ENCODE measurements around the gene GNB1.

DNA sequence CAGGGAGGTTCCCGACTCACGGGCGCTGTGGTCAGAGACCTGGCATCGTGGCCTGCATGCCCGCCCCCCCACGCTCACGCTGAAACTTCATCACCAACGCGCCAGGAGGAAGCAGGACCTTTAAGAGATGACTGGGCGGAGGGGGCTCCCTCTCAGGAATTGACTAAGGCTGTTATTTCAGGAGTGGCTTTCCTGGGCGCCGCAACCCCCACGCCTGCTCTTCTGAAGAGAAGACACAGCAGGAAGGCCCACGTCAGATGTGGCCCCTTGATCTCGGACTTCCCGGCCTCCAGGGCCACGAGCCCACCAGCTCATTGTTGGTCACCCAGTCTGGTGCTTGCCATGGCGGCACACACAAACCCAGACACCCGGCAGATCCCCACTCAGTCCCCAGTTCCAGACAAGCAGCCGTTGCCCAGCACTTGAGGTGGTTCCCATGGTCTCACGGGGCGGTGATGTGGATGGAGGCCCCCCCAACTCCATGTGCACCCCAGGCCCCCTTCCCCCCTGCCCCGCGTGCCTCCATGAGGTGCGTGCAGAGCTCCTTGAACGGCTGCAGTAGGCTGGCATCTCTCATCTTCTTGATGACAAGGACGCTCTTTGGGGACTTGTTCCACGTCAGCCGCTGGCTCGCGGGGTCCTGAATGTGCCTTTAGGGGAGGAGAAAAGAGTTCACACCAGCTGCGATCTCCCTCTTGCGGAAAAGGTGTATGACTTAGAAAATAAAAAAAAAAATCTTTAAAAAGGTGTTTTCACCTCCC lies 134.0 kb downstream of the GNB1 start:
- TF ChIP-seq, protein P1, sequence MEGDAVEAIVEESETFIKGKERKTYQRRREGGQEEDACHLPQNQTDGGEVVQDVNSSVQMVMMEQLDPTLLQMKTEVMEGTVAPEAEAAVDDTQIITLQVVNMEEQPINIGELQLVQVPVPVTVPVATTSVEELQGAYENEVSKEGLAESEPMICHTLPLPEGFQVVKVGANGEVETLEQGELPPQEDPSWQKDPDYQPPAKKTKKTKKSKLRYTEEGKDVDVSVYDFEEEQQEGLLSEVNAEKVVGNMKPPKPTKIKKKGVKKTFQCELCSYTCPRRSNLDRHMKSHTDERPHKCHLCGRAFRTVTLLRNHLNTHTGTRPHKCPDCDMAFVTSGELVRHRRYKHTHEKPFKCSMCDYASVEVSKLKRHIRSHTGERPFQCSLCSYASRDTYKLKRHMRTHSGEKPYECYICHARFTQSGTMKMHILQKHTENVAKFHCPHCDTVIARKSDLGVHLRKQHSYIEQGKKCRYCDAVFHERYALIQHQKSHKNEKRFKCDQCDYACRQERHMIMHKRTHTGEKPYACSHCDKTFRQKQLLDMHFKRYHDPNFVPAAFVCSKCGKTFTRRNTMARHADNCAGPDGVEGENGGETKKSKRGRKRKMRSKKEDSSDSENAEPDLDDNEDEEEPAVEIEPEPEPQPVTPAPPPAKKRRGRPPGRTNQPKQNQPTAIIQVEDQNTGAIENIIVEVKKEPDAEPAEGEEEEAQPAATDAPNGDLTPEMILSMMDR (IDR thresholded peaks at IDR 0.05), result no peak
- TF ChIP-seq, protein P2, sequence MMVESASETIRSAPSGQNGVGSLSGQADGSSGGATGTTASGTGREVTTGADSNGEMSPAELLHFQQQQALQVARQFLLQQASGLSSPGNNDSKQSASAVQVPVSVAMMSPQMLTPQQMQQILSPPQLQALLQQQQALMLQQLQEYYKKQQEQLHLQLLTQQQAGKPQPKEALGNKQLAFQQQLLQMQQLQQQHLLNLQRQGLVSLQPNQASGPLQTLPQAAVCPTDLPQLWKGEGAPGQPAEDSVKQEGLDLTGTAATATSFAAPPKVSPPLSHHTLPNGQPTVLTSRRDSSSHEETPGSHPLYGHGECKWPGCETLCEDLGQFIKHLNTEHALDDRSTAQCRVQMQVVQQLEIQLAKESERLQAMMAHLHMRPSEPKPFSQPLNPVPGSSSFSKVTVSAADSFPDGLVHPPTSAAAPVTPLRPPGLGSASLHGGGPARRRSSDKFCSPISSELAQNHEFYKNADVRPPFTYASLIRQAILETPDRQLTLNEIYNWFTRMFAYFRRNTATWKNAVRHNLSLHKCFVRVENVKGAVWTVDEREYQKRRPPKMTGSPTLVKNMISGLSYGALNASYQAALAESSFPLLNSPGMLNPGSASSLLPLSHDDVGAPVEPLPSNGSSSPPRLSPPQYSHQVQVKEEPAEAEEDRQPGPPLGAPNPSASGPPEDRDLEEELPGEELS (CRISPR knock-in tag; IDR thresholded peaks at IDR 0.05), result no peak
- TF ChIP-seq ESRRA (CRISPR knock-in tag; IDR thresholded peaks at IDR 0.05; ENCODE audit: borderline replicate concordance) (no peak), HMGA2 (CRISPR knock-in tag; IDR thresholded peaks at IDR 0.05) (no peak), ATF1 (CRISPR knock-in tag; IDR thresholded peaks at IDR 0.05) (no peak)
- TF ChIP-seq, protein P3, sequence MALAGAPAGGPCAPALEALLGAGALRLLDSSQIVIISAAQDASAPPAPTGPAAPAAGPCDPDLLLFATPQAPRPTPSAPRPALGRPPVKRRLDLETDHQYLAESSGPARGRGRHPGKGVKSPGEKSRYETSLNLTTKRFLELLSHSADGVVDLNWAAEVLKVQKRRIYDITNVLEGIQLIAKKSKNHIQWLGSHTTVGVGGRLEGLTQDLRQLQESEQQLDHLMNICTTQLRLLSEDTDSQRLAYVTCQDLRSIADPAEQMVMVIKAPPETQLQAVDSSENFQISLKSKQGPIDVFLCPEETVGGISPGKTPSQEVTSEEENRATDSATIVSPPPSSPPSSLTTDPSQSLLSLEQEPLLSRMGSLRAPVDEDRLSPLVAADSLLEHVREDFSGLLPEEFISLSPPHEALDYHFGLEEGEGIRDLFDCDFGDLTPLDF (CRISPR knock-in tag; IDR thresholded peaks at IDR 0.05), result no peak
- TF ChIP-seq, protein P4, sequence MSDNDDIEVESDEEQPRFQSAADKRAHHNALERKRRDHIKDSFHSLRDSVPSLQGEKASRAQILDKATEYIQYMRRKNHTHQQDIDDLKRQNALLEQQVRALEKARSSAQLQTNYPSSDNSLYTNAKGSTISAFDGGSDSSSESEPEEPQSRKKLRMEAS (CRISPR knock-in tag; IDR thresholded peaks at IDR 0.05), result no peak
- TF ChIP-seq, protein P5, sequence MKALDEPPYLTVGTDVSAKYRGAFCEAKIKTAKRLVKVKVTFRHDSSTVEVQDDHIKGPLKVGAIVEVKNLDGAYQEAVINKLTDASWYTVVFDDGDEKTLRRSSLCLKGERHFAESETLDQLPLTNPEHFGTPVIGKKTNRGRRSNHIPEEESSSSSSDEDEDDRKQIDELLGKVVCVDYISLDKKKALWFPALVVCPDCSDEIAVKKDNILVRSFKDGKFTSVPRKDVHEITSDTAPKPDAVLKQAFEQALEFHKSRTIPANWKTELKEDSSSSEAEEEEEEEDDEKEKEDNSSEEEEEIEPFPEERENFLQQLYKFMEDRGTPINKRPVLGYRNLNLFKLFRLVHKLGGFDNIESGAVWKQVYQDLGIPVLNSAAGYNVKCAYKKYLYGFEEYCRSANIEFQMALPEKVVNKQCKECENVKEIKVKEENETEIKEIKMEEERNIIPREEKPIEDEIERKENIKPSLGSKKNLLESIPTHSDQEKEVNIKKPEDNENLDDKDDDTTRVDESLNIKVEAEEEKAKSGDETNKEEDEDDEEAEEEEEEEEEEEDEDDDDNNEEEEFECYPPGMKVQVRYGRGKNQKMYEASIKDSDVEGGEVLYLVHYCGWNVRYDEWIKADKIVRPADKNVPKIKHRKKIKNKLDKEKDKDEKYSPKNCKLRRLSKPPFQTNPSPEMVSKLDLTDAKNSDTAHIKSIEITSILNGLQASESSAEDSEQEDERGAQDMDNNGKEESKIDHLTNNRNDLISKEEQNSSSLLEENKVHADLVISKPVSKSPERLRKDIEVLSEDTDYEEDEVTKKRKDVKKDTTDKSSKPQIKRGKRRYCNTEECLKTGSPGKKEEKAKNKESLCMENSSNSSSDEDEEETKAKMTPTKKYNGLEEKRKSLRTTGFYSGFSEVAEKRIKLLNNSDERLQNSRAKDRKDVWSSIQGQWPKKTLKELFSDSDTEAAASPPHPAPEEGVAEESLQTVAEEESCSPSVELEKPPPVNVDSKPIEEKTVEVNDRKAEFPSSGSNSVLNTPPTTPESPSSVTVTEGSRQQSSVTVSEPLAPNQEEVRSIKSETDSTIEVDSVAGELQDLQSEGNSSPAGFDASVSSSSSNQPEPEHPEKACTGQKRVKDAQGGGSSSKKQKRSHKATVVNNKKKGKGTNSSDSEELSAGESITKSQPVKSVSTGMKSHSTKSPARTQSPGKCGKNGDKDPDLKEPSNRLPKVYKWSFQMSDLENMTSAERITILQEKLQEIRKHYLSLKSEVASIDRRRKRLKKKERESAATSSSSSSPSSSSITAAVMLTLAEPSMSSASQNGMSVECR (CRISPR knock-in tag; IDR thresholded peaks at IDR 0.05; ENCODE audit: borderline replicate concordance), result no peak
- TF ChIP-seq, protein P6, sequence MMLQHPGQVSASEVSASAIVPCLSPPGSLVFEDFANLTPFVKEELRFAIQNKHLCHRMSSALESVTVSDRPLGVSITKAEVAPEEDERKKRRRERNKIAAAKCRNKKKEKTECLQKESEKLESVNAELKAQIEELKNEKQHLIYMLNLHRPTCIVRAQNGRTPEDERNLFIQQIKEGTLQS (CRISPR knock-in tag; conservative IDR thresholded peaks at IDR 0.05), result no peak
- TF ChIP-seq, protein P7, sequence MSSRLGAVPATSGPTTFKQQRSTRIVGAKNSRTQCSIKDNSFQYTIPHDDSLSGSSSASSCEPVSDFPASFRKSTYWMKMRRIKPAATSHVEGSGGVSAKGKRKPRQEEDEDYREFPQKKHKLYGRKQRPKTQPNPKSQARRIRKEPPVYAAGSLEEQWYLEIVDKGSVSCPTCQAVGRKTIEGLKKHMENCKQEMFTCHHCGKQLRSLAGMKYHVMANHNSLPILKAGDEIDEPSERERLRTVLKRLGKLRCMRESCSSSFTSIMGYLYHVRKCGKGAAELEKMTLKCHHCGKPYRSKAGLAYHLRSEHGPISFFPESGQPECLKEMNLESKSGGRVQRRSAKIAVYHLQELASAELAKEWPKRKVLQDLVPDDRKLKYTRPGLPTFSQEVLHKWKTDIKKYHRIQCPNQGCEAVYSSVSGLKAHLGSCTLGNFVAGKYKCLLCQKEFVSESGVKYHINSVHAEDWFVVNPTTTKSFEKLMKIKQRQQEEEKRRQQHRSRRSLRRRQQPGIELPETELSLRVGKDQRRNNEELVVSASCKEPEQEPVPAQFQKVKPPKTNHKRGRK (CRISPR knock-in tag; IDR thresholded peaks at IDR 0.05; ENCODE audit: borderline replicate concordance), result no peak

All from WTC11 (cell line).